K562 (cell line): Measurements from ENCODE around the gene C8A. TPM values are rescaled to one million over a fixed set of nuclear protein-coding genes. Genes with fewer than 3 reads are reported as not detected.

ENCODE experiments used
- ATAC-seq: fragments of 200-7000 bp; cut with Tn5 transposase; 3 replicates; pipeline ENCODE4 v1.9.1; 2020; ENCODE audit warnings: moderate library complexity
- BruUV-seq: library from RNA; stranded (reverse); fragments of 400-500 nt; replicated peaks from 2 replicates; lab custom pipeline; 2021; lab: Mats Ljungman, UMichigan
- CTCF ChIA-PET: fragments of 300-600 bp; formaldehyde crosslinking; extraction: SDS; loops from one replicate; lab custom pipeline; 2021; ENCODE audit warnings: low intra/inter-chr PET ratio; lab: Yijun Ruan, JAX
- POLR2A ChIA-PET: fragments of 300-600, 350-650 bp; sonication (Branson Sonifier 250); formaldehyde crosslinking; extraction: SDS; loops from one replicate; lab custom pipeline; 2021; ENCODE audit warnings: antibody characterized with exemption, inconsistent platforms; lab: Yijun Ruan, JAX
- DNase-seq, 4 experiments: peaks; one replicate each; pipeline versions ENCODE4 v3.0.0 to v3.0.0-alpha.2; 2011 to 2018; ENCODE audit warnings: low spot score in 3 of 4, mixed read lengths in 3 of 4; ENCODE audit errors: extremely low read depth in 1 of 4
- FAIRE-seq: peaks from 2 replicates; lab custom pipeline; 2011; peaks lifted over from hg19 to GRCh38; lab: Jason Lieb, UNC
- H2AFZ ChIP-seq: 2 replicates; pipeline ENCODE4 v1.6.0; 2011; ENCODE audit warnings: low read depth, low read length, control low read depth, inconsistent platforms
- H3K27ac ChIP-seq: fragments of 200-600 bp; 3 replicates; pipeline ENCODE4 v1.8.0; 2011; ENCODE audit warnings: low read depth, mild to moderate bottlenecking, control low read depth, inconsistent platforms, low read length, moderate library complexity, mixed read lengths; ENCODE audit errors: extremely low read depth
- H3K27me3 ChIP-seq, 2 experiments: fragments of 300-600 bp in 1 of 2; 2 replicates in 1 of 2; 3 replicates in 1 of 2; pipeline versions ENCODE4 v1.6.0 to v1.8.0; 2011; ENCODE audit warnings: inconsistent platforms in 2 of 2, low read length in 2 of 2, mild to moderate bottlenecking in 1 of 2, mixed read lengths in 1 of 2, moderate library complexity in 1 of 2; ENCODE audit not compliant: control insufficient read depth in 2 of 2, insufficient read depth in 2 of 2
- H3K36me3 ChIP-seq: fragments of 300-600 bp; 3 replicates; pipeline ENCODE4 v1.8.0; 2011; ENCODE audit warnings: mild to moderate bottlenecking, low read length, inconsistent platforms; ENCODE audit not compliant: control insufficient read depth, insufficient read depth
- H3K4me1 ChIP-seq, 2 experiments: fragments of 200-600 bp in 1 of 2; replicated peaks in 1 of 2; 2 replicates in 1 of 2; 3 replicates in 1 of 2; pipeline versions ENCODE4 v1.5.1 to v1.8.0; 2011; ENCODE audit warnings: inconsistent platforms in 2 of 2, low read length in 2 of 2, mild to moderate bottlenecking in 1 of 2, mixed read lengths in 1 of 2, moderate library complexity in 1 of 2; ENCODE audit not compliant: control insufficient read depth in 2 of 2, insufficient read depth in 2 of 2
- H3K4me2 ChIP-seq: 2 replicates; pipeline ENCODE4 v1.6.1; 2011; ENCODE audit warnings: low read length, control low read depth, inconsistent platforms, mixed read lengths; ENCODE audit not compliant: insufficient read depth
- H3K4me3 ChIP-seq: fragments of 200-600 bp; sonication (generic), shearing (Covaris generic); 2 replicates; pipeline ENCODE4 v1.5.1; 2016; ENCODE audit warnings: control low read depth, inconsistent platforms
- H3K79me2 ChIP-seq: fragments of 200-600 bp; 3 replicates; pipeline ENCODE4 v1.8.0; 2011; ENCODE audit warnings: low read length, inconsistent platforms; ENCODE audit not compliant: control insufficient read depth, insufficient read depth
- H3K9ac ChIP-seq, 2 experiments: 2 replicates each; pipeline versions ENCODE4 v1.6.0 to v1.6.1; 2011; ENCODE audit warnings: low read depth in 2 of 2, low read length in 2 of 2, control low read depth in 1 of 2, inconsistent platforms in 1 of 2, mild to moderate bottlenecking in 1 of 2, mixed read lengths in 1 of 2; ENCODE audit not compliant: insufficient read depth in 1 of 2
- H3K9me1 ChIP-seq: one replicate; pipeline ENCODE4 v1.6.0; 2011; ENCODE audit warnings: inconsistent platforms, mild to moderate bottlenecking, low read length, moderate library complexity; ENCODE audit not compliant: control insufficient read depth, insufficient read depth
- H3K9me3 ChIP-seq: replicated peaks from 2 replicates; pipeline ENCODE4 v1.5.1; 2011; ENCODE audit warnings: low read depth, low read length, inconsistent platforms; ENCODE audit not compliant: control insufficient read depth, insufficient read depth
- H4K20me1 ChIP-seq: replicated peaks from 2 replicates; pipeline ENCODE4 v1.6.1; 2011; ENCODE audit warnings: low read length, inconsistent platforms, mixed read lengths; ENCODE audit not compliant: control insufficient read depth, insufficient read depth
- MYC ChIP-seq, 2 experiments: fragments of 250-450 bp in 1 of 2; sonication (Bioruptor Pico) in 1 of 2; IDR thresholded peaks; 2 replicates each; pipeline versions ENCODE4 v1.5.1 to v1.6.1; 2012 to 2021; ENCODE audit warnings: low read depth in 2 of 2, borderline replicate concordance in 1 of 2, improper control_type of control experiment in 1 of 2, low read length in 1 of 2, mild to moderate bottlenecking in 1 of 2, moderate library complexity in 1 of 2
- PKNOX1 ChIP-seq: fragments of 450-650 bp; IDR thresholded peaks from 2 replicates; pipeline ENCODE4 v1.6.1; 2016
- WGBS: fragments of 100-300 bp; shearing (Covaris generic); methylation state at CpG from one replicate; pipeline ENCODE4 v1.1.6; 2016; ENCODE audit warnings: low coverage, mixed read lengths; ENCODE audit not compliant: insufficient coverage; ENCODE audit errors: missing lambda C conversion rate; 5-methylcytosine and 5-hydroxymethylcytosine counted together
- in situ Hi-C: fragments of 300-500 bp; cut with MboI; formaldehyde crosslinking; loops from 4 replicates; pipeline ENCODE4 v1.15.0; 2018; ENCODE audit warnings: inconsistent platforms, mixed read lengths
- intact Hi-C: fragments of 100-400 bp; cut with micrococcal nuclease; formaldehyde crosslinking; loops from 2 replicates; pipeline ENCODE4 v1.14.2; 2022
- polyA plus RNA-seq, 8 experiments: library from polyadenylated mRNA; depleted of rRNA in 4 of 8; stranded (reverse) in 5 of 8; unstranded in 3 of 8; fragments of >200 nt; fragmentation: Nextera tagmentation in 2 of 8; fragmentation: Illumina TruSeq in 1 of 8; extraction: Ambion mirVana in 2 of 8; extraction: Trizol in 1 of 8; gene quantifications; 2 replicates each; pipeline versions ENCODE4 v1.2.1 to v1.2.3, GENCODE V29; 2011 to 2014; ENCODE audit warnings: inconsistent platforms in 1 of 8, missing spikeins in 1 of 8
- total RNA-seq, 7 experiments: library from RNA; depleted of rRNA in 6 of 7; stranded (reverse); fragments of >200 nt in 6 of 7; fragmentation: Illumina TruSeq in 2 of 7; extraction: Trizol in 2 of 7; gene quantifications; 2 replicates each; pipeline versions ENCODE4 v1.2.1 to v1.2.3, GENCODE V29; 2011 to 2021; ENCODE audit warnings: low replicate concordance in 1 of 7

Gene C8A
- total and polyA plus RNA-seq, 9 of the 15 experiments (the other 6 are each of a cell fraction or from before 2014, with no cell fraction given) = 0.09 TPM; not detected in 8

GRCh38 chr1:56830052-56830451 is 24.5 kb upstream of the C8A start:
- Histone ChIP-seq H3K4me1 (no peaks in the 10 kb centered on the region), H3K9me3 (no peaks in the 10 kb centered on the region), H3K9me1 (no peaks in the 10 kb centered on the region), H3K27ac (no peak overlapping the region), H3K27me3 (peaks cover 0 to 5% of the 10 kb centered on the region in 2 experiments; a peak in 2 of 5 replicates), H3K36me3 (no peaks in the 10 kb centered on the region), H4K20me1 (no peaks in the 10 kb centered on the region; the same call in 1 of the 2 replicates), H3K79me2 (no peaks in the 10 kb centered on the region), H3K4me3 (no peak overlapping the region), H3K9ac (no peak overlapping the region), H3K4me2 (no peak overlapping the region), H2AFZ (no peak overlapping the region)
- ATAC-seq (no peak), FAIRE-seq (no peak), DNase-seq (peak in 3 of 4 experiments; percentile 24 to 41 (median 28))
- ChIA-PET POLR2A (no interaction called here), CTCF (interaction anchor here (2.8 kb wide), 1 partner anchor 138 kb away, joined by 26 read pairs; no protein-coding TSS in a partner anchor)
- 0% methylated on average over 3 of the region's 4 CpGs for WGBS
- intact Hi-C loops (loop anchor here (5.0 kb wide), 2 partner anchors 187 to 1822 kb away; no protein-coding TSS in a partner anchor), in situ Hi-C loops (loop anchor here (25.0 kb wide), 1 partner anchor 1207 kb away; no protein-coding TSS in a partner anchor)
- no TSS peak for BruUV-seq
- TF ChIP-seq MYC (IDR thresholded peaks at IDR 0.05; ENCODE audit: low read depth, low read length) (no peak), MYC (CRISPR knock-in tag; IDR thresholded peaks at IDR 0.05; ENCODE audit: borderline replicate concordance, low read depth) (no peak), PKNOX1 (0 out of 2 replicates have a peak, but pooled peaks have one; percentile 8)
